ENCODE data around the gene PCBP4.

DNA sequence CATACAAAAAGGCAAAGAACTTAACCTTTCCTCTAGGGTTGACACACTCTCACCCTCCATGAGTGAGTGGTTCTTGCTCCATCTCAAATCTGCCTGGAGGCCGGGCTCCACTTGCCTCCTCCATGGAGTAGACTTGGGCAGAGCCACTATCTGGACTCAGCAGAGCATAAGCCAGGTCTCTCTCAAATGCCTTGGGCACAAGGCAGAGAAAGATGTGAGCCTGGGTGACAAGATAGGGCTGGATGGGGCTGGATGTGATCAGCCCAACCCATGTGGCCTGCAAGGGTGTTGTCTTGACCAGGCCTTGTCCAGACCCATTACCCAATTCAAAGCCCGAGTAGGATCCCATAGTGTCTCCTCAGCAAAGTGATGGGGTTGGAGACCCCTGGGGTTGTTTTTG lies 32.6 kb upstream of the PCBP4 start:
- TF ChIP-seq, protein P1, sequence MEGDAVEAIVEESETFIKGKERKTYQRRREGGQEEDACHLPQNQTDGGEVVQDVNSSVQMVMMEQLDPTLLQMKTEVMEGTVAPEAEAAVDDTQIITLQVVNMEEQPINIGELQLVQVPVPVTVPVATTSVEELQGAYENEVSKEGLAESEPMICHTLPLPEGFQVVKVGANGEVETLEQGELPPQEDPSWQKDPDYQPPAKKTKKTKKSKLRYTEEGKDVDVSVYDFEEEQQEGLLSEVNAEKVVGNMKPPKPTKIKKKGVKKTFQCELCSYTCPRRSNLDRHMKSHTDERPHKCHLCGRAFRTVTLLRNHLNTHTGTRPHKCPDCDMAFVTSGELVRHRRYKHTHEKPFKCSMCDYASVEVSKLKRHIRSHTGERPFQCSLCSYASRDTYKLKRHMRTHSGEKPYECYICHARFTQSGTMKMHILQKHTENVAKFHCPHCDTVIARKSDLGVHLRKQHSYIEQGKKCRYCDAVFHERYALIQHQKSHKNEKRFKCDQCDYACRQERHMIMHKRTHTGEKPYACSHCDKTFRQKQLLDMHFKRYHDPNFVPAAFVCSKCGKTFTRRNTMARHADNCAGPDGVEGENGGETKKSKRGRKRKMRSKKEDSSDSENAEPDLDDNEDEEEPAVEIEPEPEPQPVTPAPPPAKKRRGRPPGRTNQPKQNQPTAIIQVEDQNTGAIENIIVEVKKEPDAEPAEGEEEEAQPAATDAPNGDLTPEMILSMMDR (conservative IDR thresholded peaks at IDR 0.05; ENCODE audit: low read length) = no peak
- TF ChIP-seq EZH2phosphoT487 (IDR thresholded peaks at IDR 0.05; ENCODE audit: borderline replicate concordance) = no peak

All from Loucy (cell line).